ENCODE data around the gene CPSF7.
"Not testable (repeated sequence)": the region's sequence is repeated elsewhere in the genome, so short reads cannot be mapped to it uniquely, and the experiment has no call there.

Gene CPSF7

DNA sequence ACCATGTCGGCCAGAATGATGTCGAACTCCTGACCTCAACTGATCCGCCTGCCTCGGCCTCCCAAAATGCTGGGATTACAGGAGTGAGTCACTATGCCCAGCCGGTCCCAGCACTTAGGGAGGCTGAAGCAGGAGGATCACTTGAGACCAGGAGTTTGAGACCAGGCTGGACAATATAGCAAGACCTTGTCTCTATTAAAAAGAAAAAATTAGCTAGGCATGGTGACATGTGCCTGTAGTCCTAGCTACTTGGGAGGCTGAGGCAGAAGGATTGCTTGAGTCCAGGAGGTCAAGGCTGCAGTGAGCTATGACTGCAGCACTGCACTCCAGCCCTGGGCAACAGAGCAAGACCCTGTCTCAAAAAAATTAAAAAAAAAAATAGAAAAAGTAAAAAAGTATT, 45.9 kb downstream of the CPSF7 start:
- DNase-seq, result not testable (repeated sequence)

DNA sequence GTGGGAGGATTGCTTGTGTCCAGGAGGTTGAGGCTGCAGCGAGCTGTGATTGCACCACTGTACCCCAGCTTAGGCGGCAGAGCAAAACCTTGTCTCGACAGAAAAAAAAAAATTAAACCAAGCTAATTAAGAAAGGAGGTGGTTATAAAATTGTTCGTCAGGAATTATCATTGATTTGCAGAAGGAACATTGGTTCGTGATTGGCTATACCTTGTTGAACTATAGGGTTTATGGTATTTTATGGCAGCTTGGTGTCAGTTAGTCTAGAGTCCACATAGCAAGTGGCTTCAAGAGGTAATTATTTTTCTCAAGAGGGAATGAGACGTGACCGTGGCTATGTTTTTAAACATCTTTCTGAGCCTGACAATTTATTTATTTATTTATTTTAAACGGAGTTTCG, 48.9 kb downstream of the CPSF7 start:
- DNase-seq, result no peak

DNA sequence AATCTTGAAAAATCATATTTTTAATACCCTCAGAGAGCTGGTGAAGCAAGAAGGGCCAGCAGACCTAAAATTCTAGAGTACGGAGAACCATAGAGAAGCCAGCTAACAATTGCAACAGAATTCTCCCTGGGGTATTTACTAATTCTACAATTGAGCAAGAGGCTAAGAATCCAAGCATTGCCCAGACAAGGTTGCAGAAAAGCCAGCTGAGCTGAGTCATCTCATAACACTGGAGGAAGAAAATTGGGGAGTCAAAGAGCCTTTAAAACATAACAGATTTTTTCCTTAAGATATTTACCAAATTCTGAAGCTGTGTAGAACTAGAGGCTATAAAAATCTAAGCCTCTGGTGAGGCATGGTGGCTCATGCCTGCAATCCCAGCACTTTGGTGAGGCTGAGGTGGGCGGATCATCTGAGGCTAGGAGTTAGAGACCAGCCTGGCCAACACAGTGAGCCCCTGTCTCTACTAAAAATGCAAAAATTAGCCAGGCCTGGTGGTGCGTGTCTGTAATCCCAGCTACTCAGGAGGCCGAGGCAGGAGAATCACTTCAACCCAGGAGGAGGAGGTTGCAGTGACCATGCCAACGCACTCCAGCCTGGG, 51.0 kb downstream of the CPSF7 start:
- DNase-seq, result no peak

DNA sequence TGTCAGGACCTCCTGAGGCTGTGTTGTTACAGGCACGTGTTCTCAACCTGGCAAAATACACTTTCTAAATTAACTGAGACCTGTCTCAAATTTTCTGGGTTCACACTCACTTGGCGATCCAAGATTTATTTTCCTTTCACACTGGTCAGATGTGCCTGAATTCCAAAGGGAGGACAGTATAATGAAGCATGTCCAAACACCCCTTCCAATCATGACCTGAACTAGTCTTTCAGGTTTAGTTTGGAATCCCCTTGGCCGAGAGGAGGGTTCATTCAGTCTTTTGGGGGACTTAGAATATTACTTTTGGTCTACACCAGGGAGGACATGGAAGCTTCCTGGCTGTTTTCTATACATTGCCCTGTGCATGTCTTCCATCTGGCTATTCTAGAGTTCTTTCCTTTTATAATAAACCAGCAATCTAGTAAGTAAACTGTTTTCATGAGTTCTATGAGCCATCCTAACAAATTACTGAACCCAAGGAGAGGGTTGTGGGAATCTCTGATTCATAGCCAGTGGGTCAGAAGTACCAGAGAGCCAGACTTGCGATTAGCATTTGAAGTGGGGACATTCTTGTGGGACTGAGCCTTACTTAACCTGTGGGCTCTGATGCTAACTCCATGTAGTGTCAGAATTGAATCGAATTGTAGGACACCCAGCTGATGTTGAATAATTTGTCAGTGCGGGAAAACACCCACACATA, 52.2 kb downstream of the CPSF7 start:
- no peak for DNase-seq

DNA sequence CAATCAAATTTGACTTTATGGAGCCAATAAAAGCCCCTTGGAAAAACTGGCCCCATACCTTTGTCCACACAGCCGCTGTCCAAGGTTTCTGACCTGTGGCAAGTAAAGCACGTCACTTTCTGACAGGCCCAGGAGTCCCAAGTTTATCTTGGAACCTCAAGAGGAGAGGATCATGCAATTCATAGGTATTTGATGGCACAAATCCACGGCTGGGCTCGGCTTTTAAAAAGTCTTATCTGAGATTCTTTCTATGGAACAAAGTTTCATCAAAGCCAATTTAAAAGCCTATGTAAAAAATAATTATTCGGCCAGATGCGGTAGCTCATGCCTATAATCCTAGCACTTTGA, 54.0 kb downstream of the CPSF7 start:
- no peak for DNase-seq

DNA sequence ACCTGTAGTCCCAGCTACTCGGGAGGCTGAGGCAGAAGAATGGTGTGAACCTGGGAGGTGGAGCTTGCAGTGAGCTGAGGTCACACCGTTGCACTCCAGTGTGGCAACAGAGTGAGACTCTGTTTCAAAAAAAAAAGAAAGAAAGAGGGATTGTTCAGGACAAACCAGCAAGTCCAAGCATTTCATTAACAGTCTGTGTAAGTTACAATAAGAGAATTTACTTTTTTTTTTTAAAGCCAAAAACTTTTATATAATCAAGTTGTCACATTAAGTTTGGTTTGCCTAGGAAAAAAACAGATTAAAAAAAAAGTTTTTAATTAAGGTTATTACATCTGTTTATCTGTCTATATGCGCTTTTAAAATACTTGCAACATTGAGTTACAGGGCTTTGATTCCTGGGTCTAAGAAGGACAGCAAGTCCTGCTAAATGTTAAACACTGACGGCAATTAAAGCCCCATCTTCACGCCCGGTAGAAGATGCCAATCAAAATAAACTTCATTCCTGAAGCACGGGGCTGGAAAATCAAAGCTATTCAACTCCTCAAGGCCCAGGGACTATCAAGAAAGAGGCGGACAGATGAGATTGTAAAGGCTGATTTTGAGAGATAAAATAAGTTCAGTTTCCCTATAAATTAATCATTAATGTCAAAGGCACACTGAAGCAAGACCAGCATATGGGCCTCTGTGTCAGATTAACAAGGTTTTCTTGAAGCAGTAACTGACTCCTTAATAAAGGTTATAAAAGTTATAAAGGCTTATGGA, 56.9 kb downstream of the CPSF7 start:
- DNase-seq, result no peak

DNA sequence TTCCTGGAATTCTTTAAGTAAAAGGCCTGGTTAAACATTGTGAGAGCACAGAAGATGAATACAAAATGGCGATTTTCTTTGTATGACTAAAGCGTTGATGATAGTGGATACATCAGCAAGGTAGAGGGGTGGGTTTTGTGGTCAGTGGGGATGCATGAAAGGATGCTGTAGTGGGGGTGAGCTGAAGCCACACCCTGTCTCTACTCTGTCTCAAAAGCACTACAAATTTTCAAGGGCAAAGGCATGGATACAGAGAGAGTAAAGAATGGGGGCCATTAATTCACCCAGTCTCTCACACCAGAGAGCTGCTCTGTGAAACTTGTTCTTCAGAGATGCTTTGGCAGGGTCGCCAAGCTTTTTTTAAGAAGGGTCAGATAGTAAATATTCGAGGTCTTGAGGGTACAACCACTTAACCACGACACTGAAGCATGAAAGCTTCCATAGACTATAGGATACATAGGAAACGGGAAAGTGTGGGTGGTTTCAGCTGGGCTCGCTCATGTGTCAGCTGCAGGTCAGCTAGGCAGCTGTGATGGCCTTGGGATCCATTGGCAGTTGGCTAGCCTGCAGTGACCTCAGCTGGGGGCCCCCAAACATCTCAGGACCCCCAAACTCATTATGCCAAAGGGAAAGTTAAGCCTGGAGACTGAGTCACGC, 59.3 kb downstream of the CPSF7 start:
- DNase-seq, result no peak

DNA sequence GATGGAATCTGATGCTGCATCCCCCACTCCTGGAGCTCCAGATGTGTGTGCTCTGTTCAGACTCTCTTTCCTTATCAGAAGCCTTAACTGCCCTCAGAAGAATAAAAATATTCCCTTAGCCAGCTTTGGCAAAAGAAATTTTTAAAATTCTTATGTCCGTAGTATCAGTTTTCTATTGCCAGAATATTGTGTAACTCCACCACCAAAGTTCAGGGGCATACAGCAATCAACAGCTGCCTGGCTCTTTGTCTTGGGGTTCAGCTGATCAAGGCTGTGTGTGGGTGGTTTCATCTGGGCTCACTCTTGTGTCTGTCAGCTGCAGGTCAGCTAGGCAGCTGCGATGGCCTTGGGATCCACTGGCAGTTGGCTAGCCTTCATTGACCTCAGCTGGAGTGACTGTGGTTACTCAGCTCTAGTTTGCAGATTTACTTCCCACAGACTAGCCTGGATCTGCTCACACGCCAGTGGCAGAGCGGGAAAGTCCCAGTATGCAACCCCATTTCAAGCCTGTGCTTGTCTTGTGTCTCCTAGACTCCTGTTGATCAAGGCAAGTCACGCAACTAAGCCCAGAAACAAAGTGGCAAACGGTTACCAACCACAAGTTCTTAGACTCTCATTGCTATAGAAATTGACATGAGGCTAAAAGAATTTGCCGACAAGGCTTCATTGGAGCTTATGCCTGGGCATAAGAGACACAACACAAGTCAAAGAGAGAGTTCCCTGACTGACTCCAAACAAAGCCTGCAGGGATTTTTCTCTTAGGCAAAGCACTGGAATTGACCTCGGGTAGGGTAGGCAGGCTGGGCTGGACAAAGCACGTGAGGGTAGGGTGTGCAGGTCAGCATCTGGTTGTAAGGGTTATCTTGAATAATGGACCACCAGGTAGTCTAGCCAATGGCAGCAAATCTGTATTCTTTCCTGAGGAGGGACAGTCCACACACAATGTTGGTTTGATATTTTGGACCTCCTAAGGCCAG, 60.1 kb downstream of the CPSF7 start:
- no peak for DNase-seq

DNA sequence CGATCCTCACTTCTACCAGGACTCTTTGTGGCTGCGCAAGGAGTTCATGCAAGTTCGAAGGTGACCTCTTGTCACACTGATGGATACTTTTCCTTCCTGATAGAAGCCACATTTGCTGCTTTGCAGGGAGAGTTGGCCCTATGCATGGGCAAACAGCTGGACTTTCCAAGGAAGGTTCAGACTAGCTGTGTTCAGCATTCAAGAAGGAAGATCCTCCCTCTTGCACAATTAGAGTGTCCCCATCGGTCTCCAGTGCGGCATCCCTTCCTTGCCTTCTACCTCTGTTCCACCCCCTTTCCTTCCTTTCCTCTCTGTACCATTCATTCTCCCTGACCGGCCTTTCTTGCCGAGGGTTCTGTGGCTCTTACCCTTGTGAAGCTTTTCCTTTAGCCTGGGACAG, 61.1 kb downstream of the CPSF7 start:
- DNase-seq, result no peak

DNA sequence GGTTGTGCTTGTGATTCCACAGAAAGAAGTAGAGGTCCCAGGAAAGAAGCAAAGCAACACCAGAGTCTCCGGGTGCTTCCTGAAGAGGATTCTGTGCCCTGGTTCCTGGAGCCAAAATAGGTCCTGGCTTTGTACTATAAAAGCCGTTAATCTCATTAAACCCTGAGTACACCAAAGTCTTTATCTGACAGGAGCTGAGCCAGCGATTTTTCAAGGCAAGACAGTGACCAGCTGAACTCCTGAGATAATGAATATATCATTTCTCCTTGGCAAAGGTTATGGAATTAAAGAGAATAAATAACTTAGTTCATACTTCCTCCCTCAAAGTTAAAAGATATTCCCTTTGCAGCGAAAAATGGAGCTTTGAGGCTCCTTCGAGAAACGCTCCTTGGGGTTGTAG, 62.4 kb downstream of the CPSF7 start:
- no peak for DNase-seq

DNA sequence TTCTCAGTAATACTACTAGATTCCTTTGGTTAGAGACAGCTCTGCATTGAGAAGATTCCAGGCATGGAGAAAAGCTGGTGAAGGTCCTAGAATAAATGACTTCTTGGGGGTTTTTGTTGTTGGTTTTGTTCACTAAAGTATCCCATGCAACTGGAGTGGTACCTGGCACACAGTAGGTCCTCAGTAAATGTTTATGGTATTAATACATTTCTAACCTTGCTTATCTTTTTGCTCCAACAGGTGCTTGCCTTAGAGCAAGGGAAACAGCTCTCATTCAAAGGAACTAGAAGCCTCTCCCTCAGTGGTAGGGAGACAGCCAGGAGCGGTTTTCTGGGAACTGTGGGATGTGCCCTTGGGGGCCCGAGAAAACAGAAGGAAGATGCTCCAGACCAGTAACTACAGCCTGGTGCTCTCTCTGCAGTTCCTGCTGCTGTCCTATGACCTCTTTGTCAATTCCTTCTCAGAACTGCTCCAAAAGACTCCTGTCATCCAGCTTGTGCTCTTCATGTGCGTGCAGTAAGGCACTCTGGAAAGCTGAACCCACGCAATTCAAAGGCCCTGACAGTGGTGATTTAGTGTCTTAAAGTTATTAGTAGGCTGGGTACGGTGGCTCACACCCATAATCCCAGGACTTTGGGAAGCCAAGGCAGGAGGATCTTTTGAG, 65.6 kb downstream of the CPSF7 start:
- no peak for DNase-seq

DNA sequence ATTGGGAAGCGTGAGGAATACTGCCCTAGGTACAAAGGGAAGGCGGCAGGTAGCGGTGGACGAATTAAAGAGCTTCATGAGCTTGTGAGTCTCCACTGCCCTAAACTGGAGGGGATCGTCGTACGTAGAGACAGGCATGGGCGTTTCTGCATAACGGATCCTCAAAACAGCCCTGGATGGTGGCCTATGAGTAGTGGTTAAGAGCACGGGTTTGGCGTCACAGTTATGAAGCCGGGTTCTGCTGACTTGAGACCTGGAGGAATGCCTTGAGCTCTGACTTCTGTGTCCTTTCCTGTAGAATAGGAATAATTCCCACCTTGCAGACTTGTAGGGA, 67.3 kb downstream of the CPSF7 start:
- DNase-seq, result no peak

DNA sequence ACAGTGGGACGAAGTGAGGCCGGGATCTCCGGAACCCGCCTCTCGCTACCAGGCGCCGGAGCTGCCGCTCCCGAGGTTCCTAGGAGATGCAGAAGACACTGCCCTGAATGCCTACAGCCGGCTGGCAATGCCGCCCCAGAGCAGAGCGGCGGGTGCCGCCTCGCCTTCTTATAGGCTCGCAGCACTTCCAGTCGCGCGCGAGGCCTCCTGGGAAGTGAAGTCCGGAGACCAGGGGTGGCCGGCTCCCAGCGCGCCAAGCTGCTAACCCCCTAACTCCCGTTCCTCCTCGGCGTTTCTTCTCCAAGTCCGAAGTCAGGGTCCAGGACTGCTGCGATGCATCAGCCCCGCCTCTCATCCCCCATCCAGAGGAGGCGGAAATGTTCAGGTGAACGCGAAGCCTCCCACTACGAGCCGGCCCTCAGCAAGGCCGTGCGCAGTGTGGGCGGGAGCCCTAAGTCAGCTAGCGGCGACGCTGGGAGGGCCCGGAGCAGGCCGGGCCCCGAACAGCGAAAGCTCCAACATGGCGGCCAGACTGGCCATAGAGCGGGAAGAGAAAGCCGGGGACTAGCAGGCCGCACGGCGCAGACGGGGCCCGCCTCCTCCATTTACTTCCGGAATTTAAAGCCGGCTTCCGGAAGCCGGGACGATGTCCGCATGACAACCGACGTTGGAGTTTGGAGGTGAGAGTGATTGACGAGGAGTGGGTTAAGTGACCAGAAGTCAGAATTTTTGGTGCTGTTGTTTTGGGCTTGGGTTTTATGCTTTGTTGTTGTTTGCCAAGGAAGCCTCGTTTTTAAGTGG, 67.8 kb downstream of the CPSF7 start, which contains the start of the genes CYB561A3 and TMEM138:
TSS of gene CYB561A3 (minus strand) at position 142 of the 801 bp plus-strand sequence. CDS start 5,169 bp downstream, outside the sequence.
TSS of gene TMEM138 (plus strand) at position 634 of the 801 bp plus-strand sequence. CDS start 2,017 bp downstream, outside the sequence.
- DNase-seq, result peak; percentile 85 to 87

DNA sequence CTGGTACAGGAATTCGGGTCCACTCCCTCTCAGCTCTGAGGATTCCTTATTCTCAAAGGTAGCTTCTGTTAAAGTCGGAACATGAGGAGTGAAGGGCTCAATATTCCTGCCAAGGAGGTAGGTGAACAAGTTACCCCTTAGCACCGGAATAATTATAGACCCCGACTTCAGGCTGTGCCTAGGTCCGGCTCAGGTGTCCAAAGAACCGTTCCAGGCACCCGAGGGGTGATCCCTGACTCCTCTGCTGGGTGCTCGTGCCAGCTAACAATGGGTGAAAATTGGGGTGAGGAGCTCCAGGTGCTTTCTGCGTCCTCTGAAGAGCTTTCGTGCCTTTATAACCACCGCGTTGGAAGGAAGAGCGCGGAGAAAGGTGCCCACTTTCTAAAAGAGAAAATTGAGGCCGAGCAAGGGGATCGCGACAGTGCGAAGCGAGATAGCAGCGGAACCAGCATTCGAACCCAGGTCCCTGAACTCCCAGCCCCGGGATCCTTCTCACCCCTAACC, 68.5 kb downstream of the CPSF7 start:
- no peak for DNase-seq

DNA sequence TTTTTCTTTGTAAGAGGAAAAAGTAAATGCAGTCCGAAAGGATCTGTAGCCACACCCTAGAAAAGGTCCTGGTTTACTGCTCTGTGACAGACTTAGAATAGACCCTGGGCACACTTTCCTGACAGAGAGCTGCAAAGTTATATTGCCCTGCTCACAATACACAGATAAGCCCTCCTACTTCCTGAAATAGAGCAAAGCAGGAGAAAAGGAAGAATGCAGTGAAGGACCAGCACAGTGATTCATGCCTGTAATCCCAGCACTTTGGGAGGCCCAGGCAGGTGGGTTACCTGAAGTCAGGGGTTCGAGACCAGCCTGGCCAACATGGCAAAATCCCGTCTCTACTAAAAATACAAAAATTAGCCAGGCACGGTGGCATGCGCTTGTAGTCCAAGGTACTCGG, 70.3 kb downstream of the CPSF7 start:
- DNase-seq, result no peak

DNA sequence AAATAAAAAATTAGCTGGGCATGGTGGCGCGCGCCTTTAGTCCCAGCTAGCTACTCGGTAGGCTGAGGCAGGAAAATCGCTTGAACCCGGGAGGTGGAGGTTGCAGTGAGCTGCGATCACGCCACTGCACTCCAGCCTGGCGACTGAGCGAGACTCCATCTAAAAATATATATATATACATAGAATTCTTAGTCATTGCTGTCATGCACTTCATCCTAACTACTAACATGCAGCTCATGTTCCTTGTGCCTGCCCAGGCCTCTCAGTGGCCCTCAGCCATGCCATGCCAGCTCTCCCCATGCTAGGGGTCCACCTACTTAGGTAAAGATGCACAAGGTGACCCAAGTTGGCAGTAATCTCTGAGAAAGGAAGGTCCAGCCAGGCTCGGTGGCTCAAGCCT, 71.2 kb downstream of the CPSF7 start:
- no peak for DNase-seq

DNA sequence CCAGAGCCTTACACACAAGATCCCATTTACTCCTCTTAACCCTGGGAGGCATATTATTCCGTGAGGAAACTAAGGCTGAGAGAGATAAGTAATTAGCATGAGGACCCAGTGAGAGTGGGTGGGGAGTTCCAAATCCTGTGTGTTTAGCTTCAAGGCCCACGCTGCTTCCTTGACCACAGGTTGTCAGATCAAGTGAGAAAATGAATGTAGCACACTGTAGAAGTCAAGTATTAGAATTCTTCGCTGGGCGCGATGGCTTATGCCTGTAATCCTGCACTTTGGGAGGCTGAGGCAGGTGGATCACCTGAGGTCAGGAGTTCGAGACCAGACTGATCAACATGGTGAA, 71.9 kb downstream of the CPSF7 start:
- no peak for DNase-seq

DNA sequence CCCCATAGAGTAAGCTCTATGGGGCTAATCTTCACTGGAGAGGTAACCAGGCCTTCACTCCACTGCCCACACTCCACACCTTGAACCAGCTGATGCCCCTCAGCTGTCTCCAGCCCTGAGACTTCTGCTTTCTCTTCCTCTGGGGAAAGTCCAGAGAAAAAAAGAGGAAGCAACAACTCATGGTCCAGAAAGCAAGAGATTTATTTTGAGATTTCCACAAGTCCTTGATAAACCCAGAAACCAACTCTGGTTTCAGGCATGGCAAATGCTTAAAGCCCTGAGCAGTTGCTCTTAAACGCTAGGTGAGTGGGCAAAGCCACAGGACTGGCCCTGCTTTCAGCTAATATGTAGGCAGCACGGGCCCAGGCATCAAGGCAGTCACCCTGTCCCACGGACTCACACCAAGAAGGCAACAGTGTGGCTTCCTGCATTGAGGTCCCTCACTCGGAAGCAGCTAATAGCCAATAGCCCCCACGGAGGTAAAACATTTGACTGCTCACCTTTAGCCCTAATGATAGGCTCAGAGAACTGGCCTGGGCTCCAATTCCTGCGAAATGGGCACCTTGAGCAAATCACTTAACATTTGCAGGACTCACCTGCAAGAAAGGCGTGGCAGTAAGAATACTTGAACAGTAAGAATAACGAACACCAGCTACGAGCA, 72.4 kb downstream of the CPSF7 start:
- no peak for DNase-seq

DNA sequence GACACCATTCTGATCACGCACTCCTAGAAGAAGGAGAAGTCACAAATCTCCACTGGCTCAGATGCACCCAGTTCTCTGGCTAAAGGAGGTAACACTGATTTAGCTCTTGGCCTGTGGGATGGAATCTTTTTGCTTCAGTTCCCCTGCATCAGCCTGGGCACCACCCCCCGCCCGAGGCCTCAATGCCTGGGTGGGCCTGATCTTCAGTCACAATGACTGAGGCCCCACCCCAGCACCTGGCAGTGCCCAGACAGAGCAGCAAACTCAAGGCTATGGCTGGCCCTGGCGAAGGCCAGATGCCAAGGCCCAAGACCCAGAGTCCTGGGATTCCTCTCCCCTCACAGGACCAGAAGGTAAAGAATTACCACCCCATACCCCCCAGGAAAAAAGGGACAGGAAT, 73.1 kb downstream of the CPSF7 start:
- no peak for DNase-seq

DNA sequence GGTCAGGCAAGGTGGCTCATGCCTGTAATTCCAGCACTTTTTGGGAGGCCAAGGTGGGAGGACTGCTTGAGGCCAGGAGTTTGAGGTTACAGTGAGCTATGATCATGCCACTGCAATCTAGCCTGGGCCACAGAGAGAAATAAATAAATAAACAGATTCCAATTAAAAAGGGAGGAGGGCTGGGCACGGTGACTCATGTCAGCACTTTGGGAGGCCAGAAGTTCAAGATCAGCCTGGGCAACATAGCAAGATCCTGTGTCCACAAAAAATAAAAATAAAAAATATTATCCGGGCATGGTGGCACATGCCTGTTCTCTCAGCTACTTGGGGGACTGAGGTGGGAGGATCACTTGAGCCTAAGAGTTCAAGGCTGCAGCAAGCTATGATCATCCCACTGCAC, 75.6 kb downstream of the CPSF7 start:
- DNase-seq, result no peak
